Esophagus muscularis mucosa (tissue), 4 donors: ENCODE results near the gene BFSP2. TPM values are rescaled to one million over a fixed set of nuclear protein-coding genes. Genes with fewer than 3 reads are reported as not detected.
"Not testable (repeated sequence)": the region's sequence is repeated elsewhere in the genome, so short reads cannot be mapped to it uniquely, and the experiment has no call there.

Experiments
- DNase-seq: peaks from one replicate; pipeline ENCODE4 v3.0.0-alpha.2; 2017; ENCODE audit errors: extremely low spot score
- H3K27ac ChIP-seq, 4 donors: fragments of 200-600 bp; sonication (generic); replicated peaks in 1 of 4; 1 replicate in 3 of 4; 2 replicates in 1 of 4; pipeline ENCODE4 v1.5.1; 2016 to 2019; ENCODE audit warnings: mild to moderate bottlenecking in 1 of 4
- H3K27me3 ChIP-seq, 4 donors: fragments of 200-600 bp; sonication (generic); one replicate each; pipeline versions ENCODE4 v1.5.1 to v1.6.0; 2016 to 2019
- H3K36me3 ChIP-seq, 4 donors: fragments of 200-600 bp; sonication (generic); one replicate each; pipeline ENCODE4 v1.5.1; 2016 to 2019
- H3K4me1 ChIP-seq, 4 donors: fragments of 200-600 bp; sonication (generic); one replicate each; pipeline ENCODE4 v1.5.1; 2016 to 2019
- H3K4me3 ChIP-seq, 4 donors: fragments of 200-600 bp; sonication (generic); 1 replicate in 2 of 4; 2 replicates in 2 of 4; pipeline ENCODE4 v1.5.1; 2016 to 2019; ENCODE audit warnings: mild to moderate bottlenecking in 4 of 4, moderate library complexity in 1 of 4
- H3K9me3 ChIP-seq, 4 donors: fragments of 200-600 bp; sonication (generic); 1 replicate in 3 of 4; 2 replicates in 1 of 4; pipeline ENCODE4 v1.5.1; 2016 to 2019
- EP300 ChIP-seq: sonication (generic); formaldehyde crosslinking; IDR thresholded peaks from one replicate; pipeline ENCODE4 v1.6.1; 2017; ENCODE audit warnings: antibody characterized with exemption
- POLR2A ChIP-seq: fragments of 450-650 bp; IDR thresholded peaks from one replicate; pipeline ENCODE4 v1.6.1; 2017; ENCODE audit warnings: antibody characterized with exemption, moderate library complexity, mild to moderate bottlenecking, low read depth
- POLR2AphosphoS5 ChIP-seq, 2 donors: sonication (generic); formaldehyde crosslinking; IDR thresholded peaks; one replicate each; pipeline ENCODE4 v1.6.1; 2017; ENCODE audit warnings: antibody characterized with exemption in 2 of 2
- WGBS: methylation state at CpG from one replicate; pipeline ENCODE4 v1.1.5; 2018; 5-methylcytosine and 5-hydroxymethylcytosine counted together
- intact Hi-C: fragments of 100-400 bp; cut with DNase I; formaldehyde crosslinking; loops from one replicate; pipeline ENCODE4 v1.15.1; 2023
- total RNA-seq, 4 donors: library from RNA; depleted of rRNA; stranded (reverse); fragments of >200 nt; gene quantifications; one replicate each; pipeline versions ENCODE4 v1.1.0 to v1.2.1, GENCODE V29; 2016
- TF ChIP-seq, protein P1 (sequence below), 3 experiments: fragments of 200-600 bp in 2 of 3; fragments of 450-650 bp in 1 of 3; sonication (generic) in 2 of 3; IDR thresholded peaks; one replicate each; pipeline ENCODE4 v1.5.1; 2017 to 2019; ENCODE audit warnings: antibody characterized with exemption in 3 of 3, mild to moderate bottlenecking in 2 of 3, moderate library complexity in 1 of 3

Gene BFSP2
- total RNA-seq, 4 donors from 2014 or later, result not detected

DNA sequence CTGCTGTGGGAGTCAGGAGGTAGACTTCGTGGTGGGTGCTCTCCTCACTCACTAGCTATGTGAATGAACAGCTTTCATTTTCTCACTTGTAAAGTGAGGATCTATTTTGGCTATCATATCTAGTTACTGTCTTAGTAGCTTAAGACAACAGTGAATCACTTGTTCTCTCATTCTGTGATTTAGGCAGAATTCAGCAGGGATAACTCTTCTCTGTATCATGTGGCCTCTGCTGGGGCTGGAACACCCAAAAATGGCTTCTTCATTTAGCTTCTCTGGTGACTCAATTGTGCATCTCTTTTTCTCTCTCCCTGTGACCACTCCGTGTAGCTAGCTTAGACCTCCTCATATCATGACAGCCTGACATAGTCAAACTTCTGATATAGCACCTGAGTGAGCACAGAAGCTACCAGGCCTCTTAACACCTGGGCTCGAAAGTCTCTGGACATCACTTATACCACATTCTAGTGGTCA, 68.4 kb downstream of the BFSP2 start:
- Histone ChIP-seq H3K4me1 (peaks cover 0 to 26% (median 6%) of the 10 kb centered on the region in 4 donors), H3K36me3 (no peaks in the 10 kb centered on the region), H3K4me3 (no peak overlapping the region), H3K27ac (no peak overlapping the region), H3K27me3 (no peaks in the 10 kb centered on the region), H3K9me3 (no peaks in the 10 kb centered on the region)
- DNase-seq, result no peak
- intact Hi-C loops, result loop anchor here (10.0 kb wide), 1 partner anchor 107 kb away; the partner anchor contains the start of gene CDV3
- TF ChIP-seq POLR2A, result no peak
- TF ChIP-seq, protein P1, sequence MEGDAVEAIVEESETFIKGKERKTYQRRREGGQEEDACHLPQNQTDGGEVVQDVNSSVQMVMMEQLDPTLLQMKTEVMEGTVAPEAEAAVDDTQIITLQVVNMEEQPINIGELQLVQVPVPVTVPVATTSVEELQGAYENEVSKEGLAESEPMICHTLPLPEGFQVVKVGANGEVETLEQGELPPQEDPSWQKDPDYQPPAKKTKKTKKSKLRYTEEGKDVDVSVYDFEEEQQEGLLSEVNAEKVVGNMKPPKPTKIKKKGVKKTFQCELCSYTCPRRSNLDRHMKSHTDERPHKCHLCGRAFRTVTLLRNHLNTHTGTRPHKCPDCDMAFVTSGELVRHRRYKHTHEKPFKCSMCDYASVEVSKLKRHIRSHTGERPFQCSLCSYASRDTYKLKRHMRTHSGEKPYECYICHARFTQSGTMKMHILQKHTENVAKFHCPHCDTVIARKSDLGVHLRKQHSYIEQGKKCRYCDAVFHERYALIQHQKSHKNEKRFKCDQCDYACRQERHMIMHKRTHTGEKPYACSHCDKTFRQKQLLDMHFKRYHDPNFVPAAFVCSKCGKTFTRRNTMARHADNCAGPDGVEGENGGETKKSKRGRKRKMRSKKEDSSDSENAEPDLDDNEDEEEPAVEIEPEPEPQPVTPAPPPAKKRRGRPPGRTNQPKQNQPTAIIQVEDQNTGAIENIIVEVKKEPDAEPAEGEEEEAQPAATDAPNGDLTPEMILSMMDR (IDR thresholded peaks at IDR 0.05), result no peak
- no peak for TF ChIP-seq EP300
- TF ChIP-seq POLR2AphosphoS5 (IDR thresholded peaks at IDR 0.05), result no peak
- WGBS, result 94% methylated on average over 3 of the region's 3 CpGs

- H3K27ac ChIP-seq, result no peak overlapping the region
Observed at GRCh38 chr3:133469140-133469731, 69.4 kb downstream of the BFSP2 start.

DNA sequence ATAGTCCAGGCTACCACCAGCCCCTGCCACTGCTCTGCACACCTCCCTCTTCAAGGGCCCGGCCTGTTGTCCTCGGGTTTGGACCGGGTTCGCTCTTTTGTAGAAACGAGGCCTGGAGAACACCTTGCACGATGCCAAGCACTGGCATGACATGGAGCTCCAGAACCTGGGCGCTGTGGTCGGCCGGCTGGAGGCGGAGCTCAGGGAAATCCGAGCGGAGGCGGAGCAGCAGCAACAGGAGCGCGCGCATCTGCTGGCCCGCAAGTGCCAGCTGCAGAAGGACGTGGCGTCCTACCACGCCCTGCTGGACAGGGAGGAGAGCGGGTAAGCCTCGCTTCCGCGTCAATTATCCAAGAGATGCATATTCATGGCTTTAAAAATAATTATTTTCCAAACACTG, 72.4 kb downstream of the BFSP2 start:
- intact Hi-C loops, result no loop called here
- TF ChIP-seq EP300, result no peak
- no peak for TF ChIP-seq POLR2AphosphoS5 (IDR thresholded peaks at IDR 0.05)
- TF ChIP-seq POLR2A, result no peak
- TF ChIP-seq, protein P1 (IDR thresholded peaks at IDR 0.05), result no peak
- Histone ChIP-seq H3K4me1 (peaks cover 14 to 35% (median 15%) of the 10 kb centered on the region in 4 donors), H3K4me3 (peak overlapping the region in 1 of 4 donors; percentile 8), H3K9me3 (no peaks in the 10 kb centered on the region), H3K27me3 (no peaks in the 10 kb centered on the region), H3K36me3 (no peaks in the 10 kb centered on the region), H3K27ac (no peak overlapping the region)
- 63% methylated on average over 23 of the region's 24 CpGs for WGBS
- no peak for DNase-seq

More at GRCh38 chr3:133469140-133469731, 69.4 kb downstream of the BFSP2 start:
- Histone ChIP-seq H3K4me3 (no peak overlapping the region), H3K9me3 (no peaks in the 10 kb centered on the region), H3K36me3 (no peaks in the 10 kb centered on the region), H3K4me1 (peaks cover 3 to 32% (median 12%) of the 10 kb centered on the region in 4 donors), H3K27me3 (no peaks in the 10 kb centered on the region)
- no peak for DNase-seq
- intact Hi-C loops, result loop anchor here (10.0 kb wide), 1 partner anchor 106 kb away; the partner anchor contains the start of gene CDV3
- 83% methylated on average over 7 of the region's 7 CpGs for WGBS
- TF ChIP-seq EP300 (no peak), POLR2AphosphoS5 (IDR thresholded peaks at IDR 0.05) (peak in 1 of 2 donors; percentile 9), POLR2A (no peak)
- TF ChIP-seq, protein P1 (IDR thresholded peaks at IDR 0.05), result no peak

- TF ChIP-seq EP300 (no peak), POLR2AphosphoS5 (IDR thresholded peaks at IDR 0.05) (no peak)
- TF ChIP-seq, protein P1 (IDR thresholded peaks at IDR 0.05), result no peak
- Histone ChIP-seq H3K36me3 (no peaks in the 10 kb centered on the region), H3K27me3 (no peaks in the 10 kb centered on the region), H3K4me1 (peaks cover 14 to 33% (median 15%) of the 10 kb centered on the region in 4 donors), H3K4me3 (no peak overlapping the region), H3K27ac (no peak overlapping the region), H3K9me3 (no peaks in the 10 kb centered on the region)
- no peak for DNase-seq
- intact Hi-C loops, result no loop called here
- WGBS, result 94% methylated on average over 6 of the region's 6 CpGs
Observed at GRCh38 chr3:133472889-133473288, 73.0 kb downstream of the BFSP2 start.

DNA sequence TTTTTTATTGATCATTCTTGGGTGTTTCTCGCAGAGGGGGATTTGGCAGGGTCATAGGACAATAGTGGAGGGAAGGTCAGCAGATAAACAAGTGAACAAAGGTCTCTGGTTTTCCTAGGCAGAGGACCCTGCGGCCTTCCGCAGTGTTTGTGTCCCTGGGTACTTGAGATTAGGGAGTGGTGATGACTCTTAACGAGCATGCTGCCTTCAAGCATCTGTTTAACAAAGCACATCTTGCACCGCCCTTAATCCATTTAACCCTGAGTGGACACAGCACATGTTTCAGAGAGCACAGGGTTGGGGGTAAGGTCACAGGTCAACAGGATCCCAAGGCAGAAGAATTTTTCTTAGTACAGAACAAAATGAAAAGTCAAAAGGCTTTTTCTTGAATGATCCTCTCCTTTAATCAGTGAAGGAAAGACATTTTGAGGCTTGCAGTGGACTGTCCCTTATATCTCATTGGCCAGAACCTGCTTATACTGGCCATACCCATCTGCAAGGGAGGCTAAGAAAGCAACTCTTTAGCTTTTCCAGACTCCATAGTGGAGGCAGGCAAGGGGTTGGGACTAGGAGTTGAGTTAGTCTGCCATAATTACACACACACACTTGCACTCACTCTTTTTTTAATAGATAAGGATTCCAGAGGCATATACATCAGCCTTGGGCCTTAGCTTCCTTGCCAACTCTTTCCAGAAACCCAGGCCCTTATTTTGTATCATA, 73.8 kb downstream of the BFSP2 start:
- intact Hi-C loops, result not testable (repeated sequence)

More for the DNA sequence above, 73.8 kb downstream of the BFSP2 start:
- DNase-seq, H3K27me3 ChIP-seq, H3K4me3 ChIP-seq, H3K36me3 ChIP-seq, H3K9me3 ChIP-seq: not testable (repeated sequence)
- H3K4me1 ChIP-seq, result peaks cover 14 to 33% (median 15%) of the 10 kb centered on the region in 4 donors
- H3K27ac ChIP-seq, result peak overlapping the region; percentile 71 to 75 (median 72)
- 84% methylated on average over 2 of the region's 5 CpGs for WGBS
